ENCODE data around the gene GSTP1.

GSTP1 gene

DNA sequence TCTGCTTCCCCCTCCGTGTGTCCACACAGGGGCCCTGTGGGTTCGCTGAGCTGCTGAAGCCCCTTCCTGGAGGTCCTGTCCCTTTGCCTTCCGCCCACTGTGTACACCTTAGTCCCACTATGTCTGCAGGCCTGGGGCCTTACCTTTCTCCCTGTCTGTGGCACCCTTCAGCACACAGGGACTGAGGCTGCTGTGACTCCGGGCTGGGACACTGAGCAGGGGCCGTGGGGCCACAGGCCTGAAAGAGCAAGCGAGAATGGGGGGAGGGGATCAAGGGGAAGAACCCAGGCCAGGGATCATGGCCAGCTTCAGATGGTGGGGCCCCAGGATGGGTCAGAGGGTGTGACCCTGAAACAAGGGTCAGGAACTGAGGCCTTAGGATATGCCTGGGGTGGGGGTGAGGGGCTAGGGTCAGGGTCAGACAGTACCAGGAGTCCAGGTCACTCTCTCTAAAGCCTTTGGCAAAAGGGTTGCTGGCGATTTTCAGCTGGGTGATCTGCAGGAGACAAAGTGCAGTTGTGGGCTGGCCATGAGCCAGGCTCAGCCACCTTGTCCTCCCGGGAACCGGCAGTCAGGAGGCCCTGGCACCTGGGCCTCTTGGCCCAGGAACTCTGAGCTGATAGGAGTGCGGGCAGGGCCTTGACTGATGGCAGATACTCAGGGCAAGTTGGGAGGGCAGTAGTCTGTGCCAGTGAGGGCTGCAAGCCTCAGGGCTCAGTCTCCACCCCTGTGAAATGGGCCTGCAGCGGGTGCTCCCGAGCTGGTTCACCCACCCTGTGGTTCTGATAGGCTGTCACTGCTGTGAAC lies 48.8 kb downstream of the GSTP1 start:
- peak; percentile 29 for DNase-seq

DNA sequence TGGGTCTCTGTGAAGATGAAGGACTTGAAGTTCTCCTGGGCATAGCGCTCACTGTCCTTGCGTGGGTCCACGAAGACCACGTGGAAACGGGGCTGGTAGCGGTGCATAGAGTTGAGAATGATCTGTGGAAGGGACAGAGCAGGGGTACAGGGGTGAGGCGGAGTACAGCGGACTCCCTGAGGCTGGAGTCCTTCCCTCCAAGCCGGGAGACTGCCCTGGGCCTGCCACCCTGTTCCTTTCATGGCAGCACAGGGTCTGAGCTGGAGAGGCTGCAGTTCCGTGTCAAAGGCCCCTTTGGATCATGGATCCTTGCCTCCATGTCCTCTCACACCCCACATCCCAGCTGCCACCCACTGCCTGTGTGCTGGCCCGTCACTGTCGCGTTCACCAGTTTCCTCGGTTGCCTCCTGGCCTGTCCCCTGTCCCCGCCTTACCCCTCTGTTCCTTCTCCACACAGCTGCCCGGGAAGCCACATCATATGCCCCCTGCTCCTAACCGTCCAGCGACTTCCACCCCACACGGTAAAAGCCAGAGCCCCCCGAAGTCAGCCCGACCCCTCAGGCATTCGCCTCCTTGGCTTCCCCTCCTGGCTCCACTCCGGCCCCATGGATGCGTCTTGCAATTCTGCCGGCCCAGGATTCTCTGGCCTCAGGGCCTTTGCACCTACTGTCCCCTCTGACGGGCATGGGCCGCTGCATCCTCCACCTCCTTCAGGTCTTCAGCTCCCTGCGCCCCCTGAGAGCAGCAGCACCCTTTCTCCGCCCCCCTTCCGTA lies 49.6 kb downstream of the GSTP1 start:
- peak; percentile 26 for DNase-seq

GRCh38 chr11:67633758-67634365 lies 50.2 kb downstream of the GSTP1 start:
- DNase-seq, result peak; percentile 28

- DNase-seq, result peak; percentile 22
These were observed 51.0 kb downstream of the GSTP1 start for GRCh38 chr11:67634366-67635230.

DNA sequence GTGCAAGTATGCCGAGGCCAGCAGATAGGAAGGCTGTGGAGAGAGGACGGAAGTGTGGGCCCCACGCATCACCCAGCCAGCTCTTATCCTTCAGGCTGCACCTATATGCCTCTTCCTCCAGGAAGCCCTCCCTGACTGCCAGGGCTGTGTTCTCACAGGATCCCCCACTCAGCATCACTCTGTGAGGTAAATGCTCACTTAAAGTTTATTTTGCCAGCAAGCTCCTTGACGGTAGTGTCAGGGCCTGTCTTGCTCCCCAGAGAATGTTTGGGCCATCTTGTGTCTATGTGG lies 51.6 kb downstream of the GSTP1 start:
- peak; percentile 14 for DNase-seq

All from left hindlimb (tissue), 1 donor.